Stimulated activated CD8-positive, alpha-beta memory T cell treated with anti-CD3 and anti-CD28 coated beads, Interleukin-7, amount 100 ng/mL, for 24 hours (primary cell): ENCODE results near the gene TBC1D20.
A peak's percentile ranks its signal among the peaks of the same experiment; 100 is the strongest.
"Not testable (repeated sequence)": the region's sequence is repeated elsewhere in the genome, so short reads cannot be mapped to it uniquely, and the experiment has no call there.

Experiments
- DNase-seq: peaks from one replicate; pipeline ENCODE4 v3.0.0-alpha.2; 2020; ENCODE audit warnings: low read depth

Gene TBC1D20

DNA sequence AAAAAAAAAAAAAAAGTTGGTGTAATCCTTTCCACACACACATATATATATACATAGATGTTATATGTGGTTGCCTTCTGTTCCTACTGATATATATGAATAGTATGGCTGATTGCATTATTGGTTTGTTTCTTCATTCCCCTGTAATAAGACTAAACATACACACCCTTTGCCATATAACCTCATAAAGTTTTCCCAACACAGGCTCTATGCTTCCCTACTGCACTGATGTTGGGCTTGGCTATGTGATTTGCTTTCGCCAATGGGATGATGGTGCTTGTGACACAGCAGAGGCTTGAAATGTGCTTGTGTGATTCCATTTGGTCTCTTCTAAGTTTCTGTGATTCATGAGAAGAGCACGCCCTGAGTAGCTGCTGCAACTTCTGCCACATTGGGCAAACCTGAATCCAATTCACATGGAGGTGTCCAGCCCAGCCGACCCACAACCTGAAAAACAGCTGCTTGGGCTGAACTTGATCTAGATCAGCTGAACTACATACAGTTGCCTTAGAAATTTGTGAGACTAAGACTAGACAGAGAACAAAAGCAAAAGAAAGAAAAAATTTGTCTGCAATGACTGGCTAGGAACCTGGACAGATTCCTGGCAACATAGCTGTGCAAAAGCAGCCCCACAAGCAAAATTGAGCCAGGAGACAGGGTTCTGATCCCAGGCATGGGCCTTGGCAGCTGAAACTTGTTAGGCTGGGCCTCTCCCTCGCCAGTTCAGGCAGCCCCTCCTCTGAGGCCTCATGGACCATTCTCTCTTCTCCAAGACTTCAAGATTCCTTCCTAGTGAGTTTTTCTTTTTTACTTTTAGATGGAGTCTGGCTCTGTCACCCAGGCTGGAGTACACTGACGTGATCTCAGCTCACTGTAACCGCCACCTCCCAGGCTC, 13.4 kb upstream of the TBC1D20 start:
- DNase-seq = no peak

DNA sequence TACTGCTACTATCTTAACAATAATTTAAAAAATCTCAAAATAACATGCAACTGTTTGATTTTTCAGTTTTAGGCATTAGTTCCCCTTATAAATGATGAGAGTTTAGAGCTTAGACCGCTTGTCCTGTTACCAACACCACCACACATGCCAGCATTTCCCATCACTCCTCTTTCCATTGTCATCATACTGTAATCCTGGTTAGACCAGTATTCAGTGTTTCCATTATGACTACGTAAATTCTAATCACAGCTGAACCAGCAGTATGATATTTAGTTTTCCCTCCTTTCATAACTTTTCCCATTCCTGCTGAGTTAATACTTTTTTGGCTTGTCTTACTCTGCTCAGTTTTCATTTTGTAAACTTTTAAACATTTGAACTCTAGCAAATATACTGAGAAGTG, 12.2 kb upstream of the TBC1D20 start:
- DNase-seq = no peak

DNA sequence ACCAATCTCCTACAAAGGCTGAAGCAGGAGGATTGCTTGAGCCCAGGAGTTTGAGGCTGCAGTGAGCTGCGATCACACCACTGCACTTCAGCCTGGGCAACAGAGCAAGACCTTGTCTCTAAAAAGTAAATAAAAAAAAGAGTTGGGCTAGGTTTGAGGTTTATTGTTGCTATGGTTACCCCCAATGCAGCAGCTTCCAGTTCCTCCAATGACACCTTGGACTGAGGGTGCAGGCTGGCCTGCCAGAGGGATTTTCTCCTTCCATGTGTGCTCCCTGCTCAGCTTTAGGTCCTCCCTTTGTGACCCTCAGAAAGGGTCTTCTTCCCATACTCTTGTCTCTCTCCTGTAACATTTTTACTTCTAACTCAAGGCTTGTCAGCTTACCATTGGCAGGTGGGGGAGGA, 10.6 kb upstream of the TBC1D20 start:
- no peak for DNase-seq

- no peak for DNase-seq
Observed at GRCh38 chr20:472137-472846, 10.0 kb upstream of the TBC1D20 start.

DNA sequence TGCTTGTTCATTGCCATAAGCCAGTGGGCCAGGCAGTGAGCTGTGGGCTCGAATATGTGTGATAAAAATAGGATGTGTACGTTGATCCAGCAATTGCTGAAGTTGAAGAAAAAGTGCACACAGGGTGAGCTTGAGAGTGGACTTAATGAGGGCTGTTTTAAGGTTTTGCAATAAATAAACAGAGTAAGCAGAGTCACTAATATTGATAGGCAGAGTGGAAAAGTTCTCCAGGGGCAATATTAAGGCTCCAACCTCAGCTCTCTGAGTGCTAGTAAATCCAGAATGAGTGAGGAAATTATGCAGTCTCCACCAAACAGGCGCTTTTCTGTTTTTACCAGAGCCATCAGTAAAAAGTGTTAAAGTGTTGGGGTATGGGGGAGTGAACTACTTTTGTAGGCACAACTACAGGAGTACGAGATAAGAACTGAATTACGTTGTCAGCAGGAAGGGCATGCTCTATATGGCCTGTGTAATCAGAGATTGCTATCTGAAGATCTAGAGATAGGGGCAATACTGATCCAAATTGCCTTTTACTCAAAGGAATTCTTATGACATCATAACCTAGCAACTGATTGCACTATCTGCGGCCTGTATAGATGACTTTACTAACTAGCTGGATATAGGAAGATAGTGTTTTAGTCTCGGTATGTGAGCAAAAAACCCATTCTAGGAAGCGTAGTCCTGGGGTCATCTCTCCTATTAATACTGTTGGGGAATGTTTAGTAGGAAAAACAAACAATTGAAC, 7.6 kb upstream of the TBC1D20 start:
- DNase-seq = no peak

- DNase-seq = no peak
Observed at GRCh38 chr20:467755-468154, 5.4 kb upstream of the TBC1D20 start.

- DNase-seq = peak; percentile 16
Observed at GRCh38 chr20:461254-462198, 807 bp downstream of the TBC1D20 start.

- DNase-seq = no peak
Observed at GRCh38 chr20:460707-461106, 1.6 kb downstream of the TBC1D20 start.

DNA sequence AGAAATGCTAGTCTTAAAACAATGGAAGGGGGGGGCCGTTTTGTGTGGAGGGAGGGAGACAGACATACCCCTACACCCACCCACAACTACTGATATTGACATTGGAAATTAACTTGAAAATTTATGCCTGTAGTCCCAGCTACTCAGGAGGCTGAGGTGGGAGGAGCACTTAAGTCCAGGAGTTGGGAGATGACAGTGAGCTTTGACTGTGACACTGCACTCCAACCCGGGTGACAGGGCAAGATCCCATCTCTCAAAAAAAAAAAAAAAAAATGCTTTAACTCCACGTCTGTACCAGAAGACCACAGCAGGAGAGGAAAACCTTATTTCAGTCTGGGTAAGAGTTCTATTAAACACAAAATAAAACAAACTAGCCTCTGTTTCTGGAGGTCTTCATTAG, 2.2 kb downstream of the TBC1D20 start:
- DNase-seq = no peak

DNA sequence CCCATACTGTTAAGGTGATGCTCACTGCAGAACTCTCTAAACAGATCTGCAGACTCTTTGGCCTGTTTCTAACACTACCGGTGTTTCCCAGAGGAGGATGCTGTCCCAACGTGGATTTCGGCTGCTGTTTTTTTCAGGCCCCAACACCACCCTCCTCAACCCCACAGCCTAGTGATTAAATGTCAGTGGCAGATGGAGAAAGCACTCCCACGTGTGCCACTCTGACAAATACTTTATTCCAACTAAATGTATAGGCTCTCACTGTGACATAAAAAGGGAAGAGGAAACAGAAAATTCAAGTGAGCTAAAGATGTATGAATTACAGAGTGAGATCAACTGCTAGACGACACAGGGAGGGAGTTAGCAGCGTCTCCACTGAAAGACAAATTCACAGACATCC, 3.6 kb downstream of the TBC1D20 start:
- DNase-seq = no peak

DNA sequence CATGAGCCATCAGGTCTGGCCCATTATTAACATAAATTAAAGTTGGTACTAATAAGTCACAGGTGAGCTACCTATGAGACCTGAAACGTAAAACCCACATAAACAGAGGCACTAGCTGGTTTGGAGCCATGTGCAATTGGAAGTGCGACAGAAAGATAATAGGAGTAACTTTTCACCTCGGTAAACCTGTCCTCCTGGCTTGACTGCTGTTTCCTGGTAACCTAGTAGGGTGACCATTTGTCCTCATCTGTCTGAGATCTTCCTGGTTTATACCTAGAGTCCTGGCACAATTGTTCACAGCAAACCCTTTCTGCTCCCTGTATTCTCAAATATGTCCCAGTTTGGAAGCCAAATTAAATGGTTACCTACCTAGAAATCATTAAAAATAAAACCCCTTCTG, 7.4 kb downstream of the TBC1D20 start:
- DNase-seq = no peak

DNA sequence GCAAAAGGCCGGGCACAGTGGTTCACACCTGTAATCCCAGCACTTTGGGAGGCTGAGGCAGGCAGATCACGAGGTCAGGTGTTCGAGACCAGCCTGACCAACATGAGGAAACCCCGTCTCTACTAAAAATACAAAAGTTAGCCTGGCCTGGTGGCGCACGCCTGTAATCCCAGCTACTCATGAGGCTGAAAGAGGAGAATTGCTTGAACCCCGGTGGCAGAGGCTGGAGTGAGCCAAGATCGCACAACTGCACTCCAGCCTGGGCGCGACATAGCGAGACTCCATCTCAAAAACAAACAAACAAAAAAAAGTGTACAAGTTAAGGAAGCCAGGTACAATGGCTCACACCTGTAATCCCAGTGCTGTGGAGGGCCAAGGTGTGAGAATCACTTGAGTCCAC, 10.3 kb downstream of the TBC1D20 start:
- DNase-seq = not testable (repeated sequence)

GRCh38 chr20:445514-446336, 16.6 kb downstream of the TBC1D20 start:
- DNase-seq = no peak

DNA sequence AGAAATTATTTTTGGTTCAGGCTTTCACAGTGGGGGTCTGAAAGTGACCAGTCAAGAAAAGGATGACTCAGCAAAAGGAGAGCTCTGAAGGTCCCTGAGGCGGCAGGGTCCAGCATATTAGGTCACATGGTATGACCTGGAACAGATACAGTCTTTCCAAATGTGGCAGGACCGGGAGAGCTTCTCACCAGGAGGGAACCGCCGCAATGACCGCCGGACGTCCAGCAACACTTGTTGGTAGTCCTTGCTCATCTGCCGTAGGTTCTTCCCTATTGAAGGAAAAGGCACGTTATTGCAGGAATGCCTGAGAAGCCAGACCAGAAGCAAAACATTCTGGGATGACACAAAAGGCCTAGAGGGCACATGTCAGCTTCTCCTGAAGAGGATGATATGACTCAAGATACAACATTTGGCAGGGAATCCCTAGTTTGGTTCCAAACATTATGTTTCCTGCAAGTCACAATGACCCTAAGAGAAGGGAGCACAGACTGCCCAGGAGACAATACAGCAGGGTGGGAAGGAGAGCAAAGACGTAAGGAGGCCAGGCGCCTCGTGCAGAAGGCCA, 17.4 kb downstream of the TBC1D20 start:
- no peak for DNase-seq

GRCh38 chr20:444117-444516, 18.2 kb downstream of the TBC1D20 start:
- no peak for DNase-seq

DNA sequence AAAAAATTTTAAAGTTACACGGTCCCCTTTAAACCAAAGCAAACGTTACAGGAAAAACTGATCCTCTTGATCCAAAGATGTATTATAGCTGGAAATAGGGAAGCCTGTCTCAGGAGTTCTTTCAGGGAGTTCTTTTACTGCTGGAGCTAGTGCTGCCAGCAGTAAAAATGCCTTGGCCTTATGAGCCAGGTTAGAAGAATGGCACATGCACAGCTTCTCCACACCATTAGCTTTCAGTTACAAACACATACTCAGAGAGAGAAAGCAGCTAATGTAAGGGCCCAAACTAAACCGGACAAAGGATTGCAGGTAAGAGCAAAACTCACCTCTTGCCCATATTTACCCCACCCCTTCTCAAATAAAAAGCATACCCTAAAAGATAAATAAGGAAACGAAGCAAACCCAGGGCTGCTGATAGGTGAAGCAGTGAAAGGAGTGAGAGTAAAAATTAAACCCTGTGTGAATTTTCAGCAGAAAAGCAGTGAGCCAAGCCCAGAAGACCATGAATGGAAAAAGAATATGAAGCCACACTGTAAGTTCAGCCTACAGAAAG, 19.0 kb downstream of the TBC1D20 start:
- DNase-seq = no peak

DNA sequence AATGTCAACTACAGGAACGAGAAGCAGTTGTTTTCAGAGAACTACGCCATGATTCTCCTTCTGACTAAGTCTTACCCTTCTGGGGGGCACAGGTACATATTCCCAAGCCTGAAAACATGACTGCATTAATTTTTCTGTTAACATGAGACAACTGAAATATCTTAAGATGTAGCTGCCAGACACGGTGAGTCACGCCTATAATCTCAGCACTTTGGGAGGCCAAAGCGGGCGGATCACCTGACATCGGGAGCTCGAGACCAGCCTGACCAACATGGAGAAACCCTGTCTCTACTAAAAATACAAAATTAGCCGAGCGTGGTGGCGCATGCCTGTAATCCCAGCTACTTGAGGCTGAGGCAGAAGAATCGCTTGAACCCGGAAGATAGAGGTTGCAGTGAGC, 21.7 kb downstream of the TBC1D20 start:
- no peak for DNase-seq

- no peak for DNase-seq
Observed at GRCh38 chr20:440148-440547, 22.2 kb downstream of the TBC1D20 start.

DNA sequence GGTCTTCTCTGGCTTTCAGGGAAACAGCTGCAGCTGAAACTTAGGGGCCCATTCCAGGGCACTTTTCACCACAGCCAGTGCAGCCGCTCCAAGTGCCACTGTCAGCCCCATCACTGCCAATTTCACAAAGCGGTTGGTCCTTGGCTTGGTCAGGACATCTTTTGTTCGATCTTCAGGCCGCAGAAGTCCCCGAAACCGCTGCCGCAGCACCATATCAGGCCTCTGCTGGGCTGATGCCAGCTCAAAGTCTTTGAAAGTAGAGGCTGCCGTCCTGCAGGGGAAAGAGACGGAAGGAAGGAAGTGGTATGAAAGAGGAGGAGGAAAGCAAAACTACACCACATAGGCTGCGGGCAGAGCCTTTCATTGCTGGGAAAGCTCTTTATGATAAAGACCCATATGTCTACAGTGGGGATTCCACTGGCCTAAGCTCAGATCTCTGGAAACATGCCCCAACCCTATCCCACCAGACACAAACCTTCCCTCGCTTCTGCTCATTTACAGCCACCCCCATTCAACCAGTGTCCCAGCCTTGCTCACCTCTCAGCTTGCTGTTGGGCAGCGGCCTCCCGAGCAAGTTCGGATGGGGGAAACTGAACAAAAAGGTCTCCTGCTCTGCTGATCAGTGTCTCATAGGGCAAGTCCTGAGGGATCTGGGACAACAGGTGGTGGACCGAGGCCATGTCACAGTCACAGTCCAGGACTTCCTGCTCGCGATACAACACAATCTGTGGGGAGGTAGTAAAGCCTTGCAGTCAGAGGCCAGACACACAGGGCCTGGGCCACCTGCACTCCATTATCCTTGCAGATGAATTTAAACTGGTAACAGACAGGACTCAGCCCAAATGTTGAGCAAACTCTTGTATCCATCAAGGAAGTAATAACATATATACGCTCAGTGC, 23.5 kb downstream of the TBC1D20 start:
- peak; percentile 22 for DNase-seq
